K562 (cell line): ENCODE data around the gene CHTOP. TPM values are rescaled to one million over a fixed set of nuclear protein-coding genes. Genes with fewer than 3 reads are reported as not detected.

Experiments
- ATF1 ChIP-seq, 2 experiments: fragments of 450-650 bp in 1 of 2; IDR thresholded peaks; 2 replicates each; pipeline ENCODE4 v1.6.1; 2016; ENCODE audit warnings: missing compliant biosample characterization in 1 of 2, missing genetic modification characterization in 1 of 2
- CREB3L1 ChIP-seq: fragments of 450-650 bp; IDR thresholded peaks from 2 replicates; pipeline ENCODE4 v1.6.1; 2014; ENCODE audit warnings: low read depth, mild to moderate bottlenecking, moderate library complexity, borderline replicate concordance
- E2F1 ChIP-seq: sonication (generic); formaldehyde crosslinking; IDR thresholded peaks from 2 replicates; pipeline ENCODE4 v1.8.1; 2023; ENCODE audit warnings: mild to moderate bottlenecking, missing genetic modification reagents, moderate library complexity
- ESRRA ChIP-seq: fragments of 450-650 bp; IDR thresholded peaks from 2 replicates; pipeline ENCODE4 v1.6.1; 2014; ENCODE audit warnings: low read depth, mild to moderate bottlenecking, moderate library complexity, borderline replicate concordance
- HDAC1 ChIP-seq, 2 experiments: fragments of 450-650 bp; IDR thresholded peaks; 2 replicates each; pipeline ENCODE4 v1.6.1; 2016 to 2017; ENCODE audit warnings: inconsistent platforms in 1 of 2, mild to moderate bottlenecking in 1 of 2, moderate library complexity in 1 of 2
- NFE2L1 ChIP-seq: fragments of 450-650 bp; IDR thresholded peaks from 2 replicates; pipeline ENCODE4 v1.6.1; 2016; ENCODE audit warnings: missing genetic modification characterization, low read depth, mild to moderate bottlenecking, missing compliant biosample characterization, moderate library complexity, borderline replicate concordance
- NR2C2 ChIP-seq, 2 experiments: fragments of 200-800 bp in 1 of 2; sonication (Bioruptor generic) in 1 of 2; sonication (generic) in 1 of 2; formaldehyde crosslinking in 1 of 2; IDR thresholded peaks; 2 replicates each; pipeline versions ENCODE4 v1.6.1 to v1.8.0; 2016 to 2022; ENCODE audit warnings: mild to moderate bottlenecking in 1 of 2, missing compliant biosample characterization in 1 of 2, missing genetic modification characterization in 1 of 2, missing genetic modification reagents in 1 of 2
- RFX7 ChIP-seq: fragments of 250-450 bp; sonication (Bioruptor Pico); IDR thresholded peaks from 2 replicates; pipeline ENCODE4 v1.5.1; 2021; ENCODE audit warnings: mild to moderate bottlenecking
- RHOXF2B ChIP-seq: fragments of 250-450 bp; sonication (Bioruptor Pico); conservative IDR thresholded peaks from 2 replicates; pipeline ENCODE4 v1.5.1; 2021
- SIRT6 ChIP-seq: IDR thresholded peaks from one replicate; pipeline ENCODE4 v1.6.1; 2012; ENCODE audit warnings: low read depth, mild to moderate bottlenecking, control low read depth, inconsistent platforms, low read length, moderate library complexity
- ZNF282 ChIP-seq: sonication (generic); formaldehyde crosslinking; IDR thresholded peaks from 2 replicates; pipeline ENCODE4 v1.8.1; 2023; ENCODE audit warnings: missing genetic modification reagents
- polyA plus RNA-seq, 8 experiments: library from polyadenylated mRNA; depleted of rRNA in 4 of 8; stranded (reverse) in 5 of 8; unstranded in 3 of 8; fragments of >200 nt; fragmentation: Nextera tagmentation in 2 of 8; fragmentation: Illumina TruSeq in 1 of 8; extraction: Ambion mirVana in 2 of 8; extraction: Trizol in 1 of 8; gene quantifications; 2 replicates each; pipeline versions ENCODE4 v1.2.1 to v1.2.3, GENCODE V29; 2011 to 2014; ENCODE audit warnings: inconsistent platforms in 1 of 8, missing spikeins in 1 of 8
- total RNA-seq, 7 experiments: library from RNA; depleted of rRNA in 6 of 7; stranded (reverse); fragments of >200 nt in 6 of 7; fragmentation: Illumina TruSeq in 2 of 7; extraction: Trizol in 2 of 7; gene quantifications; 2 replicates each; pipeline versions ENCODE4 v1.2.1 to v1.2.3, GENCODE V29; 2011 to 2021; ENCODE audit warnings: low replicate concordance in 1 of 7
- TF ChIP-seq, protein P1 (sequence below): fragments of 200-800 bp; sonication (Bioruptor generic); IDR thresholded peaks from 2 replicates; pipeline ENCODE4 v1.6.1; 2017; ENCODE audit warnings: missing genetic modification characterization, missing compliant biosample characterization

The CHTOP gene
- total and polyA plus RNA-seq, 9 of the 15 experiments (the other 6 are each of a cell fraction or from before 2014, with no cell fraction given), result 10.2 to 91.8 (median 60.8) TPM

GRCh38 chr1:153609585-153609907 lies 24.3 kb upstream of the CHTOP start (continued):
- TF ChIP-seq, protein P1, sequence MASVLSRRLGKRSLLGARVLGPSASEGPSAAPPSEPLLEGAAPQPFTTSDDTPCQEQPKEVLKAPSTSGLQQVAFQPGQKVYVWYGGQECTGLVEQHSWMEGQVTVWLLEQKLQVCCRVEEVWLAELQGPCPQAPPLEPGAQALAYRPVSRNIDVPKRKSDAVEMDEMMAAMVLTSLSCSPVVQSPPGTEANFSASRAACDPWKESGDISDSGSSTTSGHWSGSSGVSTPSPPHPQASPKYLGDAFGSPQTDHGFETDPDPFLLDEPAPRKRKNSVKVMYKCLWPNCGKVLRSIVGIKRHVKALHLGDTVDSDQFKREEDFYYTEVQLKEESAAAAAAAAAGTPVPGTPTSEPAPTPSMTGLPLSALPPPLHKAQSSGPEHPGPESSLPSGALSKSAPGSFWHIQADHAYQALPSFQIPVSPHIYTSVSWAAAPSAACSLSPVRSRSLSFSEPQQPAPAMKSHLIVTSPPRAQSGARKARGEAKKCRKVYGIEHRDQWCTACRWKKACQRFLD (CRISPR knock-in tag), result no peak
- TF ChIP-seq ESRRA, result no peak
- TF ChIP-seq CREB3L1, result no peak; the same call in 1 of the 2 replicates
- no peak for TF ChIP-seq E2F1
- no peak for TF ChIP-seq NFE2L1 (tag)
- no peak for TF ChIP-seq ATF1 (CRISPR knock-in tag; IDR thresholded peaks at IDR 0.05)
- TF ChIP-seq ATF1 (tag; IDR thresholded peaks at IDR 0.05), result 0 out of 2 replicates have a peak, but pooled peaks have one; percentile 14
- TF ChIP-seq NR2C2 (CRISPR knock-in tag; IDR thresholded peaks at IDR 0.05), result no peak; the same call in 1 of the 2 replicates
- TF ChIP-seq NR2C2 (tag; IDR thresholded peaks at IDR 0.05), result peak; percentile 80
- TF ChIP-seq RFX7 (CRISPR knock-in tag), result no peak
- no peak for TF ChIP-seq ZNF282 (CRISPR knock-in tag)
- no peak for TF ChIP-seq SIRT6
- no peak for TF ChIP-seq RHOXF2B (CRISPR knock-in tag)
- TF ChIP-seq HDAC1 (IDR thresholded peaks at IDR 0.05), result 0 out of 4 replicates have a peak, but pooled peaks of 1 of the 2 experiments have one; percentile 9
- TF ChIP-seq, all 486 proteins: peak for 13
